Astrocyte (in vitro differentiated cells and primary cell): Measurements from ENCODE around the gene PRKCH.

Experiments
- EZH2 ChIP-seq: IDR thresholded peaks from 2 replicates; pipeline ENCODE4 v1.6.1; 2012; ENCODE audit warnings: mild to moderate bottlenecking, low read length, inconsistent platforms; ENCODE audit not compliant: insufficient read depth
- TF ChIP-seq, protein P1 (sequence below): IDR thresholded peaks from 2 replicates; pipeline ENCODE4 v1.5.1; 2011; ENCODE audit warnings: low read depth, mild to moderate bottlenecking, inconsistent platforms, low read length, moderate library complexity; ENCODE audit not compliant: insufficient read depth

GRCh38 chr14:61375218-61375617 lies 53.8 kb downstream of the PRKCH start:
- TF ChIP-seq EZH2, result no peak
- TF ChIP-seq, protein P1, sequence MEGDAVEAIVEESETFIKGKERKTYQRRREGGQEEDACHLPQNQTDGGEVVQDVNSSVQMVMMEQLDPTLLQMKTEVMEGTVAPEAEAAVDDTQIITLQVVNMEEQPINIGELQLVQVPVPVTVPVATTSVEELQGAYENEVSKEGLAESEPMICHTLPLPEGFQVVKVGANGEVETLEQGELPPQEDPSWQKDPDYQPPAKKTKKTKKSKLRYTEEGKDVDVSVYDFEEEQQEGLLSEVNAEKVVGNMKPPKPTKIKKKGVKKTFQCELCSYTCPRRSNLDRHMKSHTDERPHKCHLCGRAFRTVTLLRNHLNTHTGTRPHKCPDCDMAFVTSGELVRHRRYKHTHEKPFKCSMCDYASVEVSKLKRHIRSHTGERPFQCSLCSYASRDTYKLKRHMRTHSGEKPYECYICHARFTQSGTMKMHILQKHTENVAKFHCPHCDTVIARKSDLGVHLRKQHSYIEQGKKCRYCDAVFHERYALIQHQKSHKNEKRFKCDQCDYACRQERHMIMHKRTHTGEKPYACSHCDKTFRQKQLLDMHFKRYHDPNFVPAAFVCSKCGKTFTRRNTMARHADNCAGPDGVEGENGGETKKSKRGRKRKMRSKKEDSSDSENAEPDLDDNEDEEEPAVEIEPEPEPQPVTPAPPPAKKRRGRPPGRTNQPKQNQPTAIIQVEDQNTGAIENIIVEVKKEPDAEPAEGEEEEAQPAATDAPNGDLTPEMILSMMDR, result no peak
